Right kidney (tissue), 1 donor: Measurements from ENCODE around the gene ARMC5.
A peak's percentile ranks its signal among the peaks of the same experiment; 100 is the strongest.
"Not testable (repeated sequence)": the region's sequence is repeated elsewhere in the genome, so short reads cannot be mapped to it uniquely, and the experiment has no call there.

Source experiments
- DNase-seq: peaks from one replicate; pipeline ENCODE4 v3.0.0-alpha.2; 2016

ARMC5 gene

DNA sequence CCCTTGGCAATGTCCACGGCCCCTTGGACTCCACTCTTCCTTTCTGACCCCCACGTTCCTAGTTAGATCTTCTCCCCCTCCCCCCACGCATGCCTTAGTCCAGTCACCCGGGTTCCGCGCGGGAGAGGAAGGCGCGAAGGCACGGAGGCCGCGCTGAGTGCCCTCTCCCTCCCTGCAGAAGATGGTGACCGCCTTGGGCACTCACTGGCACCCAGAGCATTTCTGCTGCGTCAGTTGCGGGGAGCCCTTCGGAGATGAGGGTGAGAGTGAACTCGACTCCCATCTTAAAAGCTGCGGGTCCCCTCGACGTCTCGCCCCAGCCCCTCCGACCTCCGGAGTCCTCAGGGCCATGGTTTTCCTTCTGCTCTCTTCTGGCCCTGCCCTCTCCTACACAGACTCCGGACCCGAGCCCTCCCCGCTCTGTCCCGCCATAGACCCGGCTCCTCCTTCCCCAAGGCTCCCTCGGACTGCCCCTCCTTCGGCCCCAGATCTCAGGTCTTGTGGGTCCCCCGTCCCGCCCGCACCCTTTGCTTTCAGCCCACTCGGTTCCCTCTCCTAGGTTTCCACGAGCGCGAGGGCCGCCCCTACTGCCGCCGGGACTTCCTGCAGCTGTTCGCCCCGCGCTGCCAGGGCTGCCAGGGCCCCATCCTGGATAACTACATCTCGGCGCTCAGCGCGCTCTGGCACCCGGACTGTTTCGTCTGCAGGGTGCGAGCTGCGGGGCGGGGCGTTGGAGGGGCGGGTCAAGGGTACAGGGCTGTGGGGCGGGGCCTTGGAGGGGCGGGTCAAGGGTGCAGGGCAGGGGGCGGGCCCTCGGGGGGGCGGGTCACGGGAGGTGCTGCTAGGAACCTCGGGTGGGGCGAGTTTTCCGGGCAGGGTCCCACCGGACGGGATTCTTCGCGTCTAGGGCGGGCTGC, 17.3 kb downstream of the ARMC5 start:
- peak; percentile 74 for DNase-seq

DNA sequence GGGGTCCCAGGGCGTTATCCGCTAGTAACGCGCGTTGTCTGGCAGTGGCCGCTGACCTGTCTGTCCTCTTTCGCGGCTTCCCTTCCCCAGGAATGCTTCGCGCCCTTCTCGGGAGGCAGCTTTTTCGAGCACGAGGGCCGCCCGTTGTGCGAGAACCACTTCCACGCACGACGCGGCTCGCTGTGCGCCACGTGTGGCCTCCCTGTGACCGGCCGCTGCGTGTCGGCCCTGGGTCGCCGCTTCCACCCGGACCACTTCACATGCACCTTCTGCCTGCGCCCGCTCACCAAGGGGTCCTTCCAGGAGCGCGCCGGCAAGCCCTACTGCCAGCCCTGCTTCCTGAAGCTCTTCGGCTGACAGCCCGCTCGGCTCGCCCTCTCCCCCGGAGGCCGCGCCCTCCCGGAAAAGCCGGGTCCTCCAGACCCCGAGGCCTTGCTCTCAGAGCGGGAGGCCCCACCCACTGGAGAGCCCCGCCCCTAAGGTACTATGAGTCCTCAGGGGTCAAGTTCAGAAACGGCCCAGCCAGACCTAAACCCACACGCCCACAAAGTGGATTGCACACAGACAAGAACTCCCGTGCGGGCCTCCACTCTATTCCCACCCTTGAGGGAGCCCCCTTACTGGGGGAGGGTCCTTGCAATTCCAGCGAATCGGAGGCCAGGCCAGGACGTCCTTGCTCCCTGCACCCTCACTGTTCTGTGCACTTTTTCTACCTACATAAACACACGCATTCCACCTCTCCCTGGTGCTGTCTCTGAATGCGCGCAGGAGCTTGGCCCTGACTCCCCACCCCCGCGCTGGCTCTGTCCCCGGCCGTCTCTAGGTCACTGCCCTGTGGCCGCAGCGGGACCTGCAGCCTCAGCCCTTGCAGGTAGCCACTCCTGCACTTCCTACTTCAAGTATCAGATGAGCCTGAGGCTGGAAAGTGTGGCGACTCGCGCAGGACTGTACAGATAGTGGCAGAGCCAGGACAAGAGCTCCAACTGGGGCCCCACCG, 18.2 kb downstream of the ARMC5 start:
- peak; percentile 76 for DNase-seq

DNA sequence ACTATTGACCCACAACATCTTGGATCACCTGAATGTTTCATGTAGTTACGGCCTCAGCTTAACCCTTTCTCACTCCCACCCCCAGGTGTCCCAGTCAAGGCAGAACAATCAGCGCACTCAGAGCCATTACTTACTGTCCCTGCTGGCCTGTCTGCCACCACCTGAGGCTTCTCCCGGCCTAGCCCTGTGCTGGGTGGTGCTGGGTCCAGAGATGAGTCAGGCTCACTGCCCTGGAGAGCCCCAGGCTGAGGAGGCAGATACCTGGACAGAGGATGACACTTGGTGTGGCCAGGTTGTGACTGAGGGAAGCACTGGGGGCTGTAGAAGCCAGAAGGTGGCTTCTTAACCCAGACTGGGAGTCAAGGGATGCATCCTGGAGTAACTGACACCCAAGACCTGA, 19.7 kb downstream of the ARMC5 start:
- DNase-seq, result no peak

DNA sequence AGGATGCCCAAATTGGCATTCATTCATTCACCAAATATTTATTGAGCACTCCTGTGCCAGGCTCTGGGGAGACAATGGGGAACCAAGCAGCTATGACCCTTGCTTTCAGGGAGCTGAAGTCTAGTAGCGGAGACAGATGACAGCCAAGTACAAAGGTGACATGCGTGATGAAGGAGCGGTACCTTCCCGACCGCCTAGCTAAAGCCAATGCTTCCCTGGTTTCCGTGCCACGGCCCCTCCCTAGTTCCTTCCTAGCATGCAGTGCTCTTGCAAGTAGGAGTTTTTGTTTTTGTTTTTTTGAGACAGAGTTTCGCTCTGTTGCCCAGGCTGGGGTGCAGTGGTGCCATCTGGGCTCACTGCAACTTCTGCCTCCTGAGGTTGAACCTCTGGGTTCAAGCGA, 20.4 kb downstream of the ARMC5 start:
- no peak for DNase-seq

DNA sequence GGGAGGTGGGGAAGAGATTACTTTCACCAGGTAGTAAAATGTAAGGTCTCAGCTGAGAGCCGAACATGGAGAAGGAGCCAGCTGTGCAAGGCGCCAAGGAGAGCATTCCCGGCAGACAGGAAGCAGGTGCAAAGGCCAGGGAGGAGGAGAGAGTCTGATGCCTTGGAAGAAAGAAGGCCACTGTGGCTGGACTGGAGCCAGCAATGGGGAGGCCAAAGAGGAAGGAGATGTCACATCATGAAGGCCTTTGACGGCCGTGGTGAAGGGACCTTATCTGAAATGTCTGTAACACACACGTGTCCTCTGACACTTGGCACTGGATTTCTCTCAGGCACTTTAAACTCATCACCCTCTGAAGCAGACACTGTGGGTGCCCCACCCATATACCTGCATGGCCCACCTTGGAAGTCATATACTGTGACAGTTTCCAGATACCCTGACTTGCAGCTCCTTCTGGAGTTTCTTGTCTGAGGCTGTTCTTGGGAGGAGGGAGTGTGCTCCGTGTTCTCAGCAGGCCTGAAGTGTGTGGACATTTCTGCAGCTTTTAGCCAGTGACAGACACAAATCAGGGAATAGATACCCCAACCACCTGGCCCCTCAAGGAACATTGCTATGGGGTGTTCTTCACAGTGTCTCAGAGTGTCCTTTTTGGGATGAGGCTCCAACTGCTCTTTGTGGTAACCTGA, 21.7 kb downstream of the ARMC5 start:
- no peak for DNase-seq

DNA sequence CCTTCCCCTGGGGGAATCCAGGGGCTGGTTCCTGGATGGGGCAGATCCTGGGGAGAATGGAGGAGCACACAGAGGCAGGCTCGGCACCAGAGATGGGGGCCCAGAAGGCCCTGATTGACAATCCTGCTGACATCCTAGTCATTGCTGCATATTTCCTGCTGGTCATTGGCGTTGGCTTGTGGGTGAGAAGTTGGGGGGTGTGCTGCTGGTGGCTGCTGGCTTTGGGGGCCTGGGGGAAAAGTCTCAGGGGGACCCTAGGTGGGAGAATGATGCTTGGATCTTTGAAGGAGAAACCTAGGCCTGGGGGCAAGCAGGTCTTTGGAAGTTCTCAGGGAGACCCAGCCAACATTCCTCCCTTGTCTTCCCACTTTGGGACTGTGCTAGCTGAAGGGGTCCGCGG, 23.8 kb downstream of the ARMC5 start, which contains the start of gene SLC5A2:
TSS of gene SLC5A2 (plus strand) at position 43 of the 400 bp plus-strand sequence. CDS start at position 57, 14 bp downstream.
- no peak for DNase-seq

DNA sequence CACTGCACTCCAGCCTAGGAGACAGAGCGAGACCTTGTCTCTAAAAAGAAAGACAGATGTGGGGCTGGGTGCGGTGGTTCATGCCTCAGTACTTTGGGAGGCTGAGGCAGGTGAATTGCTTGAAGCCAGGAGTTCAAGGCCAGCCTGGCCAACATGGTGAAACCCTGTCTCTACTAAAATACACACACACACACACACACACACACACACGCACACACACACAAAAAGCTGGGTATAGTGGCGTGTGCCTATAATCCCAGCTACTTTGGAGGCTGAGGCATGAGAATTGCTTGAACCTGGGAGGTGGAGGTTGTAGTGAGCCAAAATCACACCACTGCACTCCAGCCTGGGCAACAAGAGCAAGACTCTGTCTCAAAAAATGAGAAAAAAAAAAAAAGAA, 24.7 kb downstream of the ARMC5 start:
- not testable (repeated sequence) for DNase-seq

DNA sequence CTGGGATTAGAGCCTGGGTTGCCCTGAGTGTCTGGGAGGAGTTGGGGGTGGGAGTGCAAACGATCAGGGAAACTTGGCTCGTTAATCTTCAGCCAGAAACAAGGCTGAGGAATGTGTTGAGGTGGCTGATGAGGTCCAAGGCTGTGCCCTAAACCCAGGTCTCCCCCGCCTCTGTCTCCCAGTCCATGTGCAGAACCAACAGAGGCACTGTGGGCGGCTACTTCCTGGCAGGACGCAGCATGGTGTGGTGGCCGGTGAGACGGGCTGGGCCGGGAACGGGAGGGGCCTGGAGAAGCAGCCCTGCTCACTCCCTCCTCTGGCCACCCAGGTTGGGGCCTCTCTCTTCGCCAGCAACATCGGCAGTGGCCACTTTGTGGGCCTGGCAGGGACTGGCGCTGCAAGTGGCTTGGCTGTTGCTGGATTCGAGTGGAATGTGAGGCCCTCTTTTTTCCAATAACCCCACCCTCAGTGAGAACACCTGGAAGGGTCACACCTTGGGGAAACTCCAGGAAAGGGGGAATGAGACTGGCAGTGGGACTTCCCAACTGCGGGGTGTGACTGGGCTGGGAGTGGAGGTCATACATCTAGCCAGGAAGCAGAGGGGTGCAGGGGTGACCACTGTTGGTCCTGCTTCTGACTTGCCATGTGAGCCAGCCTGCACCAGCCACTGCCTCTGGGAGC, 25.3 kb downstream of the ARMC5 start:
- DNase-seq, result peak; percentile 45

DNA sequence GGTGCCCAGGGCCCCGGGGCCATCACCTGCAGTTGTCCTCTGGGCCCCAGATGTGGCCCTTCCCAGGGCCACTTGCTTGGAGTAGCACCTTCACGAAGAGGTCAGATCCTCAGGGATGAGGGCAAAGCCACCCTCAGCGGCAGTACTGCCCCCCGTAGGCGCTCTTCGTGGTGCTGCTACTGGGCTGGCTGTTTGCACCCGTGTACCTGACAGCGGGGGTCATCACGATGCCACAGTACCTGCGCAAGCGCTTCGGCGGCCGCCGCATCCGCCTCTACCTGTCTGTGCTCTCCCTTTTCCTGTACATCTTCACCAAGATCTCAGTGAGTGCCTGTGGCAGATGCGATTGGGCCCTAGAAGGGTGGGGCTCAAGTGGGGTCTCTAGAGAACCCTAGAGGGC, 26.3 kb downstream of the ARMC5 start:
- no peak for DNase-seq

DNA sequence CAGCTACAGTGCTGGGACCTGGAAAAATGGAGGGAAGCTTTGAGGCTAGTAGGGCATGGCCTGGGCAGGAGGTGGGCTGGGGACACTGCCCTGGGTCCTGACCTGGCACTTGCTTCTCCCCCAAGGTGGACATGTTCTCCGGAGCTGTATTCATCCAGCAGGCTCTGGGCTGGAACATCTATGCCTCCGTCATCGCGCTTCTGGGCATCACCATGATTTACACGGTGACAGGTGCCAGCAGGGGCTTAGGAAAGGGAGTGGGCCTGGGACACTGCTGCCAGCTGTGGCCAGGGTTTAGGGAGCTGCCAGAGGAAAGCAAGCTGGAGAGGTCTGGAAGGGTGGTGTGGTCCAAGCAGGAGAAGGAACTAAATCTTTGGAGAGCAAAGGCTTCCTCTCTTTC, 26.7 kb downstream of the ARMC5 start:
- DNase-seq, result no peak

DNA sequence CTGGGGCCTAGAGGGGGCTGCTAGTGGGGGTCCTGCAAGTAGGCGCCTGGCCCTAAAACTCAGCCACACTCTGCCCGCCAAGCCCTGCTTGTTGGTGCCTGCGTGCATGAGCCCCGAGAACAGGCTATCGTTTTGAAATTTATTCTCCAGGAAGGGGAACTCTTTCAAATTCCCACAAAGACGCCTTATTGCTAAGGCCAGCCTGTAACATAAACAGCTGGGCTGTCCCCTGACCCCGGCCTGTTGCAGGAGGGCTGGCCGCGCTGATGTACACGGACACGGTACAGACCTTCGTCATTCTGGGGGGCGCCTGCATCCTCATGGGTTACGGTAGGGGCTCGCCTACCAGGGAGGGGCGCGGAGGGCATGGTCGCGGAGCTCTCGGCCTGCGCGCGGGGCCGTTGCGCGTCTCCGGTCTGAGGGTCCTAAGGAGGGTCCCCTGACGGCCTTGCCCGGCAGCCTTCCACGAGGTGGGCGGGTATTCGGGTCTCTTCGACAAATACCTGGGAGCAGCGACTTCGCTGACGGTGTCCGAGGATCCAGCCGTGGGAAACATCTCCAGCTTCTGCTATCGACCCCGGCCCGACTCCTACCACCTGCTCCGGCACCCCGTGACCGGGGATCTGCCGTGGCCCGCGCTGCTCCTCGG, 27.9 kb downstream of the ARMC5 start:
- peak; percentile 66 for DNase-seq

DNA sequence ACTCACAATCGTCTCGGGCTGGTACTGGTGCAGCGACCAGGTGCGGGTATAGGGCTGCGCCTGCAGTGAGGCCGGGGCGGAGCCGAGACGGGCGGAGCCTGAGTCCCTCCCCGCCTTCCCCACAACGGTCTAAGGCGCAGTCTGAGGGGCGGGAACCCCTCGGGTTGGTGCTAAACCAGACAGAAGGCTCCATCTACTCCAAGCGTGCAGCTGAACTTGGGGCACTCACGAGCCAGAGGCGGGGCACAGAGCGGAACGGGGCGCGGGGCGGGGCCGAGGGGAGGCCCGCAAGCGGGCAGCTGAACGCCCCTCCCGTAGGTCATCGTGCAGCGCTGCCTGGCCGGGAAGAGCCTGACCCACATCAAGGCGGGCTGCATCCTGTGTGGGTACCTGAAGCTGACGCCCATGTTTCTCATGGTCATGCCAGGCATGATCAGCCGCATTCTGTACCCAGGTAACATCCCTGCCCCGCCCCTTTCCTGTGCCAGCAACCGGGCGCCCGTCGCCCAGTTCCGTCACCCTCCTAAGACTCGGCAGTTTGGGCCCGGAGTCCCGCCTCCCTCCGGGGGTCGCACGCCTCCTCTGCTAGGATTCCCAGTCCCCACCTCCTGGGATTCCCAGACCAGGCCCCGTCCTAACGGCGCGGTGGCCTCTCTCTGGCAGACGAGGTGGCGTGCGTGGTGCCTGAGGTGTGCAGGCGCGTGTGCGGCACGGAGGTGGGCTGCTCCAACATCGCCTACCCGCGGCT, 28.6 kb downstream of the ARMC5 start:
- peak; percentile 76 for DNase-seq

DNA sequence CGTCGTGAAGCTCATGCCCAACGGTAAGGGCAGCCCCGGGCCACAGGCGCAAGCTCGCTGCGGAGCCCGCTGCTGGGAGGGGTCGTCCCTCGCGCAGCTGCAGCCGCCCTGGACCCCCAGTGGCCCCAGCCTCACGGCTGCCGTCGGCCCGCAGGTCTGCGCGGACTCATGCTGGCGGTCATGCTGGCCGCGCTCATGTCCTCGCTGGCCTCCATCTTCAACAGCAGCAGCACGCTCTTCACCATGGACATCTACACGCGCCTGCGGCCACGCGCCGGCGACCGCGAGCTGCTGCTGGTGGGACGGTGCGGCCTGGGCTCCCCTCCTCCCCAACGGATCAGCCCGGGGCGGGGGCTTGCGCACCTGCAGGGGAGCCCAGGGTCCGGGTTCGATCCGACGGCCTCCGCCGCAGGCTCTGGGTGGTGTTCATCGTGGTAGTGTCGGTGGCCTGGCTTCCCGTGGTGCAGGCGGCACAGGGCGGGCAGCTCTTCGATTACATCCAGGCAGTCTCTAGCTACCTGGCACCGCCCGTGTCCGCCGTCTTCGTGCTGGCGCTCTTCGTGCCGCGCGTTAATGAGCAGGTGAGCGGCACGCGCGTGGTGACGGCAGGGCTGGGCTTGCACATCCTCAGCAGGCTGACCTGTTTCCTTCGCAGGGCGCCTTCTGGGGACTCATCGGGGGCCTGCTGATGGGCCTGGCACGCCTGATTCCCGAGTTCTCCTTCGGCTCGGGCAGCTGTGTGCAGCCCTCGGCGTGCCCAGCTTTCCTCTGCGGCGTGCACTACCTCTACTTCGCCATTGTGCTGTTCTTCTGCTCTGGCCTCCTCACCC, 29.4 kb downstream of the ARMC5 start:
- peak; percentile 73 for DNase-seq

DNA sequence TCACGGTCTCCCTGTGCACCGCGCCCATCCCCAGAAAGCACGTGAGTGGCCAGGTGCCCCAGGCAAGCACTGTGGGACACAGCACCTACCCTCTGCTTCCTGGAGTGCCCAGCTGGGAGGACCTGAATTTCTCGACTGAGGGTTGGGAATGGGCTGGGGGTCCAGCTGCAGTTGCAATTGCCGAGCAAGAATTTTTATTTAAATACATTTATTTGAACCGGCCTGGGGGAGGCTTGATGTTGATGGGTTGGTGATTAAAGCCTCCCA, 29.9 kb downstream of the ARMC5 start:
- no peak for DNase-seq

DNA sequence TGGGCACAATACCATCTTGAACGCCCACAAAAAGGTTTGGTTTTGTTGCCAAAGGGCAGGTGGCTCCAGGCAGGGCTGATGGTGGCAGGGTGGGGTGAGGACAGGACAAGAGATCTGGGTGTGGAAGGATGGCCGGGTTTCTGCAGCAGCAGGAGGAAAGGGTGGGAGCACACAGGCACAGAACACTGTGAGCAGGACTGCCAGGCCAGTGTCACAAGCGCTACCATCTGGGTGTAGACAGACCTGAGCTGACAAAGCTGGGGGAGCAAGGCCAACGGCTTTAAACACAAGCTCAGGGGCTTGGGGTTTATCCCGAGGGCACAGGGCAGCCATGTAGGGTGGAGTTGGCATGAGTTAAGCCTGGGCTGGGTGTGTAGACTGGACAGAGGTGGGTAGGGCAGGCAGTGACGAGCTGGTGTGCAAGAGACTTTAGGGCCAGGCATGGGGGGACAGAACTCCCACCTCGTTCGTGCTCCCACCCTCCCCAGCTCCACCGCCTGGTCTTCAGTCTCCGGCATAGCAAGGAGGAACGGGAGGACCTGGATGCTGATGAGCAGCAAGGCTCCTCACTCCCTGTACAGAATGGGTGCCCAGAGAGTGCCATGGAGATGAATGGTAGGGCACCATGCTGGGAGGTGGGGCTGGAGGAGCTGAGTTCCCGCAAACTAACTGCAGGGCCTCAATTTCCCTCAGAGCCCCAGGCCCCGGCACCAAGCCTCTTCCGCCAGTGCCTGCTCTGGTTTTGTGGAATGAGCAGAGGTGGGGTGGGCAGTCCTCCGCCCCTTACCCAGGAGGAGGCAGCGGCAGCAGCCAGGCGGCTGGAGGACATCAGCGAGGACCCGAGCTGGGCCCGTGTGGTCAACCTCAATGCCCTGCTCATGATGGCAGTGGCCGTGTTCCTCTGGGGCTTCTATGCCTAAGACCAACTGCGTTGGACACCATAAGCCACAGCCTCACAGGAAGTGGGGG, 30.6 kb downstream of the ARMC5 start:
- no peak for DNase-seq

DNA sequence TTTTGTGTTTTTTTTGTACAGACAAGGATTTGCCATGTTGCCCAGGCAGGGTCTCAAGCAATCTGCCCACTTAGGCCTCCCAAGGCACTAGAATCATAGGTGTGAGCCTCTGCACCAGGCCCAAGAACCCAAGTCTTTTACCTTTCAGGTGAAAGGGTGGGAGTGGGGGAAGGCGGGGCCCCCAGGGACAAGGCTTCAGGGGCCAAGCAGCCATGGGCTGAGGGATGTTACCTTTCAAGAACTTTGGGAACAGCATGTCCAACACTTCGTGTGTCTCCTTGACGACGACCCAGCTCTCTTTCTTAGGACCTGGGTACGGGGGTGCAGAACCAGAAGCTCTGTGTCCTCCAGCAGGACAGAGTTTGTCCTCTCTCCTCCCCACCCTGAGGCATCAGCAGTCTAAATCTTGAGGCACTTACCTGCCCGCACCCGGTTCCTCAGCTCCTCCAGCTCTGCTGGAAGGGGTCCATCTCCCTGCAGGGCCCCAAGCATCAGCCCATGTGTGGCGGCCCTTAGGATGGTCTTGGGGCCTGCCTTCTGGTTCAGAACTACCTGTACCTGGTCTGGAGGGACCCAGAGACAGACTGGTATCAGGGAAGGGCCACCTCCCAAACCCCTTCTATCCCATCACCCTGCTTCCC, 32.6 kb downstream of the ARMC5 start:
- DNase-seq, result no peak

DNA sequence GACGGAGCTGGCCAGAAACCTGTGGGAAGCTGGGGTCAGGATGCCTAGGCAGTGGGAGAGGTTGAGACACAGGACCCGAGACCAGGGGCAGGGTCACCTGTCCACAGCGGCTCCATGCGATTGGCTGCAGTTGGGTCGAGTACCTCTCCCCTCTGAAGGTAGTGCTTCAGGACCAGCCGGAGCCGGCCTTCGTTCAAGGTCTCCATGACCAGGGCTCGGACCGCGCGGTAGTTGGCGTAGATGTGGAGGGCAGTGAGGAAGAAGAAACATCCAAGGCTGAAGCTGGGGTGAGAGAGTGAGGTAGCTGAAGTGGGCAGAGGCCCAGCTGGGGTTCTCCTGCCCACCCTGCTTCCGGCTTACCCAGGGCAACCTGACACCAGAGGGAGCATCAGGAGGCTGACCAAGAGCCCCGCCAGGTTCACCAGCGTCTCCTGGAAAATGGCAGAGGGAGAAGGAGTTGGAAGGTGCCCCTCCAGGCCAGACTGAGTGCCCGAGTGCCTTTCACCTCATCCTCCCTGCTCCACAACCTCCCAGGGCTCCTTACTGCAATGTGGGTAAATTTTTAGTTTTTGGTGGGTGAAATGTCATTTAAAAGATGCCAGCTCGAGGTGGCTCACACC, 34.3 kb downstream of the ARMC5 start:
- no peak for DNase-seq

DNA sequence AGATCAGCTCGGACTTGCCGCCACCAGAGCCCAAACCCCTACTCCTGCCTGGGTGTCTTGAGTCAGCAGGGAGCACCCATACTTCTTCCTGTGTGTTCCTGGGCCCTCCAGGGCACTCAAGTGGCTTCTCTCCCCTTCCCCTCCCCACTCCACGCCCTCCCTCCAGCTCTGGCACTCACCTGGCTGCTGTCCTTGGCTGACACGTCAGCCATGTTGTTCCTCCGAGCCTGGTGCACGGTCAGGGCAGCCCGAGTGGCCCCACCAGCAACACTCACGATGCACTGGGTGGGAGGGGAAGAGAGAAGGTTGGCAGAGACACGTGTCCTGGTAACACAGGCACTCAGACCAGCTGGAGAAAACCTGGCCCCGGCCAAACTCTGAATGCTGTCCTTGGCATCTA, 37.4 kb downstream of the ARMC5 start:
- no peak for DNase-seq
